ENCODE measurements around the gene ATG9A. TPM values are rescaled to one million over a fixed set of nuclear protein-coding genes. Genes with fewer than 3 reads are reported as not detected.

Gene ATG9A
- polyA plus RNA-seq, 4 donors = 8.1 to 44.1 (median 23.5) TPM

- no peaks in the 10 kb centered on the region for H3K27me3 ChIP-seq (ENCODE audit: control insufficient read depth in 3 of 3, insufficient read depth in 3 of 3, low read length in 3 of 3)
- H3K4me3 ChIP-seq (ENCODE audit: low read depth in 1 of 3, low read length in 3 of 3) = peak overlapping the region; percentile 59 to 91 (median 91)
- DNase-seq = no peak
- no peak for FAIRE-seq
- WGBS, 3 donors = 19 to 36% (median 23%) methylated on average over 6 of the region's 6 CpGs
- peaks cover 13 to 38% (median 20%) of the 10 kb centered on the region in 3 donors for H3K4me1 ChIP-seq (ENCODE audit: control insufficient read depth in 3 of 3, insufficient read depth in 2 of 3, low read depth in 1 of 3, low read length in 2 of 3)
- H3K27ac ChIP-seq (ENCODE audit: low read depth in 1 of 3, low read length in 2 of 3) = peak overlapping the region; percentile 71 to 91 (median 73)
- H3K36me3 ChIP-seq (ENCODE audit: control insufficient read depth in 3 of 3, insufficient read depth in 2 of 3, low read depth in 1 of 3, low read length in 3 of 3) = peaks cover 0 to 33% (median 0%) of the 10 kb centered on the region in 3 donors
- H3K9me3 ChIP-seq (ENCODE audit: control insufficient read depth in 2 of 2, insufficient read depth in 1 of 2, low read depth in 1 of 2, low read length in 1 of 2) = no peaks in the 10 kb centered on the region
Measured at GRCh38 chr2:219244789-219245147, 15.3 kb upstream of the ATG9A start.

- no peaks in the 10 kb centered on the region for H3K9me3 ChIP-seq (ENCODE audit: control insufficient read depth in 2 of 2, insufficient read depth in 1 of 2, low read depth in 1 of 2, low read length in 1 of 2)
- no peaks in the 10 kb centered on the region for H3K27me3 ChIP-seq (ENCODE audit: control insufficient read depth in 3 of 3, insufficient read depth in 3 of 3, low read length in 3 of 3)
- peak overlapping the region in 2 of 3 donors; percentile 7 for H3K27ac ChIP-seq (ENCODE audit: low read depth in 1 of 3, low read length in 2 of 3)
- WGBS, 3 donors = 13 to 40% (median 32%) methylated on average over 28 of the region's 28 CpGs
- FAIRE-seq = no peak
- peak overlapping the region in 2 of 3 donors; percentile 0 to 22 for H3K4me3 ChIP-seq (ENCODE audit: low read depth in 1 of 3, low read length in 3 of 3)
- H3K4me1 ChIP-seq (ENCODE audit: control insufficient read depth in 3 of 3, insufficient read depth in 2 of 3, low read depth in 1 of 3, low read length in 2 of 3) = peaks cover 13 to 24% (median 15%) of the 10 kb centered on the region in 3 donors
- DNase-seq = peak; percentile 76 to 83
- peaks cover 0 to 35% (median 0%) of the 10 kb centered on the region in 3 donors for H3K36me3 ChIP-seq (ENCODE audit: control insufficient read depth in 3 of 3, insufficient read depth in 2 of 3, low read depth in 1 of 3, low read length in 3 of 3)
Measured at GRCh38 chr2:219243291-219243761, 13.9 kb upstream of the ATG9A start.

- Histone ChIP-seq H3K27me3 (ENCODE audit: control insufficient read depth in 3 of 3, insufficient read depth in 3 of 3, low read length in 3 of 3) (no peaks in the 10 kb centered on the region), H3K9me3 (ENCODE audit: control insufficient read depth in 2 of 2, insufficient read depth in 1 of 2, low read depth in 1 of 2, low read length in 1 of 2) (no peaks in the 10 kb centered on the region), H3K36me3 (ENCODE audit: control insufficient read depth in 3 of 3, insufficient read depth in 2 of 3, low read depth in 1 of 3, low read length in 3 of 3) (peaks cover 12 to 58% (median 28%) of the 10 kb centered on the region in 3 donors), H3K4me1 (ENCODE audit: control insufficient read depth in 3 of 3, insufficient read depth in 2 of 3, low read depth in 1 of 3, low read length in 2 of 3) (no peaks in the 10 kb centered on the region), H3K4me3 (ENCODE audit: low read depth in 1 of 3, low read length in 3 of 3) (no peak overlapping the region), H3K27ac (ENCODE audit: low read depth in 1 of 3, low read length in 2 of 3) (no peak overlapping the region)
- 74 to 94% (median 92%) methylated on average over 3 of the region's 3 CpGs for WGBS, 3 donors
- no peak for FAIRE-seq
- no peak for DNase-seq
Measured at GRCh38 chr2:219234331-219234730, 4.9 kb upstream of the ATG9A start.

GRCh38 chr2:219230059-219230540 is 664 bp upstream of the ATG9A start:
- H3K4me1 ChIP-seq (ENCODE audit: control insufficient read depth in 3 of 3, insufficient read depth in 2 of 3, low read depth in 1 of 3, low read length in 2 of 3) = peaks cover 5 to 13% (median 10%) of the 10 kb centered on the region in 3 donors
- no peak for FAIRE-seq
- H3K4me3 ChIP-seq (ENCODE audit: low read depth in 1 of 3, low read length in 3 of 3) = peak overlapping the region; percentile 38 to 85 (median 72)
- peak overlapping the region; percentile 85 to 98 (median 87) for H3K27ac ChIP-seq (ENCODE audit: low read depth in 1 of 3, low read length in 2 of 3)
- H3K27me3 ChIP-seq (ENCODE audit: control insufficient read depth in 3 of 3, insufficient read depth in 3 of 3, low read length in 3 of 3) = no peaks in the 10 kb centered on the region
- peak; percentile 72 to 87 for DNase-seq
- H3K36me3 ChIP-seq (ENCODE audit: control insufficient read depth in 3 of 3, insufficient read depth in 2 of 3, low read depth in 1 of 3, low read length in 3 of 3) = peaks cover 14 to 55% (median 27%) of the 10 kb centered on the region in 3 donors
- H3K9me3 ChIP-seq (ENCODE audit: control insufficient read depth in 2 of 2, insufficient read depth in 1 of 2, low read depth in 1 of 2, low read length in 1 of 2) = no peaks in the 10 kb centered on the region
- WGBS, 3 donors = 0 to 1% (median 0%) methylated on average over 24 of the region's 24 CpGs

- Histone ChIP-seq H3K4me3 (ENCODE audit: low read depth in 1 of 3, low read length in 3 of 3) (peak overlapping the region; percentile 63 to 85 (median 84)), H3K9me3 (ENCODE audit: control insufficient read depth in 2 of 2, insufficient read depth in 1 of 2, low read depth in 1 of 2, low read length in 1 of 2) (no peaks in the 10 kb centered on the region), H3K27me3 (ENCODE audit: control insufficient read depth in 3 of 3, insufficient read depth in 3 of 3, low read length in 3 of 3) (no peaks in the 10 kb centered on the region), H3K36me3 (ENCODE audit: control insufficient read depth in 3 of 3, insufficient read depth in 2 of 3, low read depth in 1 of 3, low read length in 3 of 3) (peaks cover 15 to 57% (median 30%) of the 10 kb centered on the region in 3 donors), H3K4me1 (ENCODE audit: control insufficient read depth in 3 of 3, insufficient read depth in 2 of 3, low read depth in 1 of 3, low read length in 2 of 3) (peaks cover 5 to 13% (median 10%) of the 10 kb centered on the region in 3 donors), H3K27ac (ENCODE audit: low read depth in 1 of 3, low read length in 2 of 3) (peak overlapping the region; percentile 86 to 98 (median 95))
- whole genome bisulfite sequencing, 3 donors = 0 to 2% (median 1%) methylated on average over 11 to 19 of the region's 19 CpGs
- FAIRE-seq (no peak), DNase-seq (no peak)
Measured at GRCh38 chr2:219228911-219229304, 528 bp downstream of the ATG9A start.

- FAIRE-seq (no peak), DNase-seq (no peak)
- Histone ChIP-seq H3K9me3 (ENCODE audit: control insufficient read depth in 2 of 2, insufficient read depth in 1 of 2, low read depth in 1 of 2, low read length in 1 of 2) (no peaks in the 10 kb centered on the region), H3K27me3 (ENCODE audit: control insufficient read depth in 3 of 3, insufficient read depth in 3 of 3, low read length in 3 of 3) (no peaks in the 10 kb centered on the region), H3K36me3 (ENCODE audit: control insufficient read depth in 3 of 3, insufficient read depth in 2 of 3, low read depth in 1 of 3, low read length in 3 of 3) (peaks cover 12 to 58% (median 32%) of the 10 kb centered on the region in 3 donors), H3K27ac (ENCODE audit: low read depth in 1 of 3, low read length in 2 of 3) (peak overlapping the region; percentile 86 to 98 (median 95)), H3K4me1 (ENCODE audit: control insufficient read depth in 3 of 3, insufficient read depth in 2 of 3, low read depth in 1 of 3, low read length in 2 of 3) (peaks cover 5 to 13% (median 10%) of the 10 kb centered on the region in 3 donors), H3K4me3 (ENCODE audit: low read depth in 1 of 3, low read length in 3 of 3) (peak overlapping the region; percentile 63 to 85 (median 84))
- WGBS, 3 donors = 31 to 40% (median 36%) methylated on average over 7 of the region's 7 CpGs
Measured at GRCh38 chr2:219228041-219228910, 1.2 kb downstream of the ATG9A start.

- H3K4me3 ChIP-seq (ENCODE audit: low read depth in 1 of 3, low read length in 3 of 3) = no peak overlapping the region
- peaks cover 5 to 13% (median 10%) of the 10 kb centered on the region in 3 donors for H3K4me1 ChIP-seq (ENCODE audit: control insufficient read depth in 3 of 3, insufficient read depth in 2 of 3, low read depth in 1 of 3, low read length in 2 of 3)
- H3K9me3 ChIP-seq (ENCODE audit: control insufficient read depth in 2 of 2, insufficient read depth in 1 of 2, low read depth in 1 of 2, low read length in 1 of 2) = no peaks in the 10 kb centered on the region
- H3K27ac ChIP-seq (ENCODE audit: low read depth in 1 of 3, low read length in 2 of 3) = no peak overlapping the region
- DNase-seq (no peak), FAIRE-seq (no peak)
- 77 to 84% (median 80%) methylated on average over 3 of the region's 3 CpGs for whole genome bisulfite sequencing, 3 donors
- no peaks in the 10 kb centered on the region for H3K27me3 ChIP-seq (ENCODE audit: control insufficient read depth in 3 of 3, insufficient read depth in 3 of 3, low read length in 3 of 3)
- peaks cover 14 to 72% (median 32%) of the 10 kb centered on the region in 3 donors for H3K36me3 ChIP-seq (ENCODE audit: control insufficient read depth in 3 of 3, insufficient read depth in 2 of 3, low read depth in 1 of 3, low read length in 3 of 3)
Measured at GRCh38 chr2:219225350-219225749, 4.1 kb downstream of the ATG9A start.

- Histone ChIP-seq H3K27ac (ENCODE audit: low read depth in 1 of 3, low read length in 2 of 3) (no peak overlapping the region), H3K4me3 (ENCODE audit: low read depth in 1 of 3, low read length in 3 of 3) (no peak overlapping the region), H3K36me3 (ENCODE audit: control insufficient read depth in 3 of 3, insufficient read depth in 2 of 3, low read depth in 1 of 3, low read length in 3 of 3) (peaks cover 14 to 85% (median 34%) of the 10 kb centered on the region in 3 donors), H3K27me3 (ENCODE audit: control insufficient read depth in 3 of 3, insufficient read depth in 3 of 3, low read length in 3 of 3) (no peaks in the 10 kb centered on the region), H3K9me3 (ENCODE audit: control insufficient read depth in 2 of 2, insufficient read depth in 1 of 2, low read depth in 1 of 2, low read length in 1 of 2) (no peaks in the 10 kb centered on the region), H3K4me1 (ENCODE audit: control insufficient read depth in 3 of 3, insufficient read depth in 2 of 3, low read depth in 1 of 3, low read length in 2 of 3) (peaks cover 8 to 23% (median 15%) of the 10 kb centered on the region in 3 donors)
- FAIRE-seq (no peak), DNase-seq (no peak)
- WGBS, 3 donors = 95 to 97% (median 95%) methylated on average over 29 to 31 of the region's 31 CpGs
Measured at GRCh38 chr2:219223831-219224610, 5.4 kb downstream of the ATG9A start.

All from small intestine (tissue), 7 donors.